Astrocyte (in vitro differentiated cells and primary cell): ENCODE results near the gene ZDHHC14. TPM values are rescaled to one million over a fixed set of nuclear protein-coding genes. Genes with fewer than 3 reads are reported as not detected.
A peak's percentile ranks its signal among the peaks of the same experiment; 100 is the strongest.

Experiments
- DNase-seq: peaks from one replicate; pipeline ENCODE4 v3.0.0-alpha.2; 2010; ENCODE audit warnings: low read depth
- FAIRE-seq: peaks from 2 replicates; lab custom pipeline; 2011; peaks lifted over from hg19 to GRCh38; lab: Jason Lieb, UNC
- H2AFZ ChIP-seq: 2 replicates; pipeline ENCODE4 v1.6.0; 2012; ENCODE audit warnings: low read depth, low read length, inconsistent platforms
- H3K27ac ChIP-seq: 2 replicates; pipeline ENCODE4 v1.5.1; 2011; ENCODE audit warnings: low read depth, low read length, inconsistent platforms
- H3K27me3 ChIP-seq: 2 replicates; pipeline ENCODE4 v1.6.0; 2011; ENCODE audit warnings: low read length, inconsistent platforms; ENCODE audit not compliant: insufficient read depth
- H3K36me3 ChIP-seq: 2 replicates; pipeline ENCODE4 v1.5.1; 2011; ENCODE audit warnings: low read length, inconsistent platforms; ENCODE audit not compliant: insufficient read depth
- H3K4me1 ChIP-seq: 2 replicates; pipeline ENCODE4 v1.5.1; 2011; ENCODE audit warnings: low read length, inconsistent platforms; ENCODE audit not compliant: insufficient read depth
- H3K4me2 ChIP-seq: 2 replicates; pipeline ENCODE4 v1.6.0; 2012; ENCODE audit warnings: low read length, inconsistent platforms
- H3K4me3 ChIP-seq: 2 replicates; pipeline ENCODE4 v1.5.1; 2011; ENCODE audit warnings: low read depth, mild to moderate bottlenecking, low read length, inconsistent platforms; ENCODE audit not compliant: insufficient read depth
- H3K79me2 ChIP-seq: 2 replicates; pipeline ENCODE4 v1.6.0; 2012; ENCODE audit warnings: mild to moderate bottlenecking, low read length, inconsistent platforms; ENCODE audit not compliant: insufficient read depth
- H3K9ac ChIP-seq: 2 replicates; pipeline ENCODE4 v1.6.0; 2012; ENCODE audit warnings: mild to moderate bottlenecking, low read length, inconsistent platforms
- H3K9me3 ChIP-seq: 2 replicates; pipeline ENCODE4 v1.5.1; 2012; ENCODE audit warnings: low read depth, mild to moderate bottlenecking, low read length, inconsistent platforms; ENCODE audit not compliant: insufficient read depth
- H4K20me1 ChIP-seq: 2 replicates; pipeline ENCODE4 v1.6.0; 2012; ENCODE audit warnings: low read length, inconsistent platforms; ENCODE audit not compliant: insufficient read depth
- H3K27ac Mint-ChIP-seq: one replicate; pipeline ENCODE4 v1.8.0; 2021; ENCODE audit warnings: mild to moderate bottlenecking, mixed read lengths; ENCODE audit not compliant: unreplicated experiment
- H3K27me3 Mint-ChIP-seq: one replicate; pipeline ENCODE4 v1.8.0; 2021; ENCODE audit warnings: low read depth, mixed read lengths; ENCODE audit not compliant: unreplicated experiment
- H3K36me3 Mint-ChIP-seq: one replicate; pipeline ENCODE4 v1.8.0; 2021; ENCODE audit warnings: low read depth, mixed read lengths; ENCODE audit not compliant: unreplicated experiment
- H3K4me1 Mint-ChIP-seq: one replicate; pipeline ENCODE4 v1.8.0; 2021; ENCODE audit warnings: low read depth, mixed read lengths; ENCODE audit not compliant: unreplicated experiment
- H3K4me3 Mint-ChIP-seq: one replicate; pipeline ENCODE4 v1.8.0; 2021; ENCODE audit warnings: mild to moderate bottlenecking, moderate library complexity, mixed read lengths; ENCODE audit not compliant: unreplicated experiment
- H3K9me3 Mint-ChIP-seq: one replicate; pipeline ENCODE4 v1.8.0; 2021; ENCODE audit warnings: mild to moderate bottlenecking, mixed read lengths; ENCODE audit not compliant: unreplicated experiment
- CTCF ChIP-seq: IDR thresholded peaks from 2 replicates; pipeline ENCODE4 v1.5.1; 2011; ENCODE audit warnings: low read depth, mild to moderate bottlenecking, inconsistent platforms, low read length, moderate library complexity; ENCODE audit not compliant: insufficient read depth
- EZH2 ChIP-seq: IDR thresholded peaks from 2 replicates; pipeline ENCODE4 v1.6.1; 2012; ENCODE audit warnings: mild to moderate bottlenecking, low read length, inconsistent platforms; ENCODE audit not compliant: insufficient read depth
- total RNA-seq: library from RNA; stranded (reverse); gene quantifications from 2 replicates; pipeline ENCODE4 v1.2.1, GENCODE V29; 2021

ZDHHC14 gene
- total RNA-seq, 1 donor from 2014 or later = 7.2 TPM

- Histone ChIP-seq H2AFZ (no peak overlapping the region), H3K4me1 (no peaks in the 10 kb centered on the region), H3K9ac (no peak overlapping the region), H3K27ac (no peak overlapping the region), H3K4me3 (no peak overlapping the region), H4K20me1 (no peaks in the 10 kb centered on the region), H3K9me3 (no peaks in the 10 kb centered on the region), H3K79me2 (no peaks in the 10 kb centered on the region), H3K27me3 (no peaks in the 10 kb centered on the region), H3K36me3 (no peaks in the 10 kb centered on the region), H3K4me2 (no peak overlapping the region)
- H3K27ac Mint-ChIP-seq = peak overlapping the region; percentile 41
- peaks cover 2% of the 10 kb centered on the region for H3K9me3 Mint-ChIP-seq
- no peak for FAIRE-seq
- peak overlapping the region; percentile 54 for H3K4me3 Mint-ChIP-seq
- TF ChIP-seq CTCF (no peak), EZH2 (no peak)
- DNase-seq = peak; percentile 10
- H3K36me3 Mint-ChIP-seq = no peaks in the 10 kb centered on the region
- peaks cover 3% of the 10 kb centered on the region for H3K4me1 Mint-ChIP-seq
- no peaks in the 10 kb centered on the region for H3K27me3 Mint-ChIP-seq
Measured at GRCh38 chr6:157563611-157564284, 182.8 kb downstream of the ZDHHC14 start.

- Histone ChIP-seq H3K4me3 (no peak overlapping the region), H3K27ac (no peak overlapping the region), H3K36me3 (no peaks in the 10 kb centered on the region), H3K27me3 (no peaks in the 10 kb centered on the region), H3K9ac (no peak overlapping the region), H3K4me2 (no peak overlapping the region), H3K9me3 (no peaks in the 10 kb centered on the region), H3K4me1 (no peaks in the 10 kb centered on the region), H3K79me2 (no peaks in the 10 kb centered on the region), H2AFZ (no peak overlapping the region), H4K20me1 (no peaks in the 10 kb centered on the region)
- no peak overlapping the region for H3K27ac Mint-ChIP-seq
- no peaks in the 10 kb centered on the region for H3K36me3 Mint-ChIP-seq
- H3K4me3 Mint-ChIP-seq = no peak overlapping the region
- FAIRE-seq (no peak), DNase-seq (no peak)
- no peaks in the 10 kb centered on the region for H3K27me3 Mint-ChIP-seq
- H3K4me1 Mint-ChIP-seq = peaks cover 3% of the 10 kb centered on the region
- TF ChIP-seq CTCF (no peak), EZH2 (no peak)
- H3K9me3 Mint-ChIP-seq = peaks cover 2% of the 10 kb centered on the region
Measured at GRCh38 chr6:157568702-157569101, 187.7 kb downstream of the ZDHHC14 start.

GRCh38 chr6:157569543-157569942 is 188.6 kb downstream of the ZDHHC14 start:
- Mint-ChIP-seq H3K9me3 (peaks cover 2% of the 10 kb centered on the region), H3K27me3 (no peaks in the 10 kb centered on the region), H3K27ac (no peak overlapping the region), H3K36me3 (no peaks in the 10 kb centered on the region), H3K4me1 (no peaks in the 10 kb centered on the region), H3K4me3 (no peak overlapping the region)
- FAIRE-seq (no peak), DNase-seq (no peak)
- no peak overlapping the region for H3K4me2 ChIP-seq
- H3K27ac ChIP-seq = no peak overlapping the region
- H3K4me3 ChIP-seq = no peak overlapping the region
- no peak overlapping the region for H2AFZ ChIP-seq
- no peaks in the 10 kb centered on the region for H3K79me2 ChIP-seq
- H4K20me1 ChIP-seq = no peaks in the 10 kb centered on the region
- H3K4me1 ChIP-seq = no peaks in the 10 kb centered on the region
- H3K36me3 ChIP-seq = no peaks in the 10 kb centered on the region
- H3K9me3 ChIP-seq = no peaks in the 10 kb centered on the region
- no peaks in the 10 kb centered on the region for H3K27me3 ChIP-seq
- no peak overlapping the region for H3K9ac ChIP-seq
- TF ChIP-seq EZH2 = no peak
- TF ChIP-seq CTCF = no peak
